IMR-90 (cell line): ENCODE data around the gene ST6GALNAC5. TPM values are rescaled to one million over a fixed set of nuclear protein-coding genes. Genes with fewer than 3 reads are reported as not detected.

Source experiments
- ATAC-seq: fragments of 200-7000 bp; cut with Tn5 transposase; 2 replicates; pipeline ENCODE4 v1.9.1; 2020; ENCODE audit warnings: low read depth, mild to moderate bottlenecking, moderate library complexity
- BruUV-seq: library from RNA; stranded (reverse); fragments of 400-500 nt; replicated peaks from 2 replicates; lab custom pipeline; 2021; lab: Mats Ljungman, UMichigan
- CTCF ChIA-PET: fragments of 300-600 bp; formaldehyde crosslinking; extraction: SDS; loops from one replicate; lab custom pipeline; 2021; ENCODE audit warnings: antibody characterized with exemption; lab: Yijun Ruan, JAX
- POLR2A ChIA-PET: fragments of 300-600 bp; sonication (Branson Sonifier 250); formaldehyde crosslinking; loops from one replicate; lab custom pipeline; 2022; ENCODE audit warnings: antibody characterized with exemption; ENCODE audit not compliant: unreplicated experiment; lab: Charles Lee
- DNase-seq: peaks from one replicate; pipeline ENCODE4 v3.0.0; 2013
- H2AFZ ChIP-seq: replicated peaks from 2 replicates; pipeline ENCODE3; 2013; ENCODE audit warnings: low read length, mild to moderate bottlenecking; ENCODE audit not compliant: poor library complexity
- H2AK5ac ChIP-seq: 2 replicates; pipeline ENCODE4 v1.6.1; 2013; ENCODE audit warnings: low read depth, low read length, inconsistent platforms
- H2AK9ac ChIP-seq: replicated peaks from 2 replicates; pipeline ENCODE3; 2013; ENCODE audit warnings: mild to moderate bottlenecking, low read depth, low read length, moderate library complexity; ENCODE audit not compliant: poor library complexity
- H2BK120ac ChIP-seq: 2 replicates; pipeline ENCODE4 v1.6.1; 2013; ENCODE audit warnings: low read depth, low read length, inconsistent platforms
- H2BK15ac ChIP-seq: 3 replicates; pipeline ENCODE4 v1.6.1; 2013; ENCODE audit warnings: low read depth, low read length, inconsistent platforms
- H2BK20ac ChIP-seq: 2 replicates; pipeline ENCODE4 v1.6.1; 2013; ENCODE audit warnings: low read depth, mild to moderate bottlenecking, inconsistent platforms, low read length, moderate library complexity
- H2BK5ac ChIP-seq: 2 replicates; pipeline ENCODE4 v1.6.1; 2013; ENCODE audit warnings: mild to moderate bottlenecking, low read depth, low read length, inconsistent platforms; ENCODE audit not compliant: poor library complexity, severe bottlenecking
- H3K14ac ChIP-seq: replicated peaks from 2 replicates; pipeline ENCODE4 v1.6.1; 2013; ENCODE audit warnings: low read depth, low read length, inconsistent platforms
- H3K18ac ChIP-seq: 2 replicates; pipeline ENCODE4 v1.6.1; 2013; ENCODE audit warnings: low read depth, low read length, control low read depth
- H3K23ac ChIP-seq: 2 replicates; pipeline ENCODE4 v1.6.1; 2013; ENCODE audit warnings: low read depth, low read length, inconsistent platforms
- H3K27ac ChIP-seq: 2 replicates; pipeline ENCODE4 v1.5.1; 2013; ENCODE audit warnings: mild to moderate bottlenecking, control low read depth, low read length; ENCODE audit not compliant: insufficient read depth
- H3K27me3 ChIP-seq: 2 replicates; pipeline ENCODE4 v1.6.1; 2013; ENCODE audit warnings: low read length; ENCODE audit not compliant: control insufficient read depth, insufficient read depth
- H3K36me3 ChIP-seq: 2 replicates; pipeline ENCODE4 v1.6.1; 2013; ENCODE audit warnings: low read length, mixed read lengths; ENCODE audit not compliant: control insufficient read depth, insufficient read depth
- H3K4ac ChIP-seq: 2 replicates; pipeline ENCODE4 v1.6.1; 2013; ENCODE audit warnings: low read depth, low read length, inconsistent platforms
- H3K4me1 ChIP-seq: 2 replicates; pipeline ENCODE4 v1.6.1; 2013; ENCODE audit warnings: low read length, mixed read lengths; ENCODE audit not compliant: control insufficient read depth, insufficient read depth
- H3K4me2 ChIP-seq: 2 replicates; pipeline ENCODE4 v1.6.1; 2013; ENCODE audit warnings: low read depth, mild to moderate bottlenecking, control low read depth, low read length, moderate library complexity
- H3K4me3 ChIP-seq: 2 replicates; pipeline ENCODE4 v1.5.1; 2013; ENCODE audit warnings: low read depth, mild to moderate bottlenecking, control low read depth, low read length, moderate library complexity; ENCODE audit not compliant: insufficient read depth
- H3K56ac ChIP-seq: 2 replicates; pipeline ENCODE4 v1.6.1; 2013; ENCODE audit warnings: low read length, inconsistent platforms; ENCODE audit not compliant: insufficient read depth; ENCODE audit errors: extremely low read depth
- H3K79me1 ChIP-seq, 2 experiments: 2 replicates each; pipeline ENCODE4 v1.6.1; 2013; ENCODE audit warnings: low read length in 2 of 2, inconsistent platforms in 1 of 2, low read depth in 1 of 2
- H3K9ac ChIP-seq: 2 replicates; pipeline ENCODE4 v1.6.1; 2013; ENCODE audit warnings: low read depth, low read length, control low read depth
- H3K9me1 ChIP-seq: 2 replicates; pipeline ENCODE4 v1.6.1; 2013; ENCODE audit warnings: low read length, inconsistent platforms; ENCODE audit not compliant: insufficient read depth
- H3K9me3 ChIP-seq: 2 replicates; pipeline ENCODE4 v1.6.1; 2013; ENCODE audit warnings: low read length; ENCODE audit not compliant: control insufficient read depth, insufficient read depth
- H4K20me1 ChIP-seq: 2 replicates; pipeline ENCODE4 v1.6.1; 2013; ENCODE audit warnings: low read length, inconsistent platforms; ENCODE audit not compliant: insufficient read depth
- H4K5ac ChIP-seq: 2 replicates; pipeline ENCODE4 v1.6.1; 2013; ENCODE audit warnings: mild to moderate bottlenecking, low read depth, low read length, control low read depth
- H4K8ac ChIP-seq, 2 experiments: 2 replicates each; pipeline ENCODE4 v1.6.1; 2013; ENCODE audit warnings: low read depth in 2 of 2, low read length in 2 of 2, control low read depth in 1 of 2, inconsistent platforms in 1 of 2
- H4K91ac ChIP-seq: 2 replicates; pipeline ENCODE4 v1.6.1; 2013; ENCODE audit warnings: low read depth, low read length, inconsistent platforms; ENCODE audit not compliant: insufficient read depth
- BHLHE40 ChIP-seq: fragments of 150-350 bp; IDR thresholded peaks from 2 replicates; pipeline ENCODE4 v1.6.1; 2016; ENCODE audit warnings: mild to moderate bottlenecking, low read depth, low read length
- CEBPB ChIP-seq: IDR thresholded peaks from 2 replicates; pipeline ENCODE4 v1.6.1; 2012; ENCODE audit warnings: low read depth, low read length, improper control_type of control experiment
- CTCF ChIP-seq: conservative IDR thresholded peaks from 2 replicates; pipeline ENCODE4 v1.5.1; 2012; ENCODE audit warnings: mild to moderate bottlenecking, low read depth, low read length, improper control_type of control experiment
- ELK1 ChIP-seq: fragments of 150-350 bp; IDR thresholded peaks from 2 replicates; pipeline ENCODE4 v1.6.1; 2016; ENCODE audit warnings: low read depth, mild to moderate bottlenecking, low read length, moderate library complexity, borderline replicate concordance
- MAZ ChIP-seq: IDR thresholded peaks from 2 replicates; pipeline ENCODE4 v1.6.1; 2012; ENCODE audit warnings: low read depth, mild to moderate bottlenecking, low read length, improper control_type of control experiment, moderate library complexity, borderline replicate concordance
- MXI1 ChIP-seq: IDR thresholded peaks from 2 replicates; pipeline ENCODE4 v1.6.1; 2012; ENCODE audit warnings: low read depth, mild to moderate bottlenecking, low read length, moderate library complexity, borderline replicate concordance
- NFE2L2 ChIP-seq: fragments of 150-350 bp; IDR thresholded peaks from 2 replicates; pipeline ENCODE4 v1.6.1; 2016; ENCODE audit warnings: low read depth, mild to moderate bottlenecking, low read length
- POLR2A ChIP-seq: IDR thresholded peaks from 2 replicates; pipeline ENCODE4 v1.6.1; 2012; ENCODE audit warnings: mild to moderate bottlenecking, low read depth, low read length
- RCOR1 ChIP-seq: IDR thresholded peaks from 2 replicates; pipeline ENCODE4 v1.6.1; 2012; ENCODE audit warnings: mild to moderate bottlenecking, low read length, improper control_type of control experiment; ENCODE audit not compliant: insufficient replicate concordance
- RFX5 ChIP-seq: IDR thresholded peaks from 2 replicates; pipeline ENCODE4 v1.8.0; 2012; ENCODE audit warnings: low read depth, mild to moderate bottlenecking, low read length, moderate library complexity
- SMC3 ChIP-seq: fragments of 150-350 bp; IDR thresholded peaks from 2 replicates; pipeline ENCODE4 v1.6.1; 2016; ENCODE audit warnings: low read depth, mild to moderate bottlenecking, antibody characterized with exemption, low read length, moderate library complexity
- USF2 ChIP-seq: fragments of 150-350 bp; IDR thresholded peaks from 2 replicates; pipeline ENCODE4 v1.6.1; 2017; ENCODE audit warnings: mild to moderate bottlenecking, antibody characterized with exemption, low read length, low read depth
- WGBS, 2 experiments: methylation state at CpG; one replicate each; pipeline versions ENCODE4 v1.1.5 to v1.1.7; 2013; ENCODE audit warnings: missing lambda C conversion rate in 2 of 2; ENCODE audit not compliant: insufficient read length in 1 of 2; ENCODE audit errors: extremely low coverage in 2 of 2; 5-methylcytosine and 5-hydroxymethylcytosine counted together
- dilution Hi-C: fragments of 300-500 bp; cut with HindIII; formaldehyde crosslinking; loops from one replicate; pipeline ENCODE4 v1.14.3; 2018; ENCODE audit warnings: low sequenced_read_pairs; ENCODE audit not compliant: unreplicated experiment
- in situ Hi-C: fragments of 300-500 bp; cut with MboI; formaldehyde crosslinking; loops from 3 replicates; pipeline ENCODE4 v1.14.3; 2019; ENCODE audit warnings: low sequenced_read_pairs, inconsistent platforms, mixed read lengths
- intact Hi-C: fragments of 100-400 bp; cut with micrococcal nuclease; formaldehyde crosslinking; loops from 2 replicates; pipeline ENCODE4 v1.10.0; 2022
- polyA plus RNA-seq, 3 experiments: library from polyadenylated mRNA; depleted of rRNA; stranded (reverse); fragments of >200 nt; gene quantifications; 2 replicates each; pipeline ENCODE4 v1.2.3, GENCODE V29; 2012; ENCODE audit warnings: low replicate concordance in 1 of 3
- total RNA-seq: library from RNA; depleted of rRNA; stranded (reverse); fragments of >200 nt; gene quantifications from 2 replicates; pipeline ENCODE4 v1.2.3, GENCODE V29; 2012

The ST6GALNAC5 gene
- total and polyA plus RNA-seq, 2 of the 4 experiments (the other 2 are of a cell fraction): 3.4 to 4.0 TPM

- TF ChIP-seq ELK1 (no peak), RFX5 (no peak)
Observed at GRCh38 chr1:76909311-76909710, 42.0 kb downstream of the ST6GALNAC5 start (continued).

GRCh38 chr1:76919085-76919484 is 51.8 kb downstream of the ST6GALNAC5 start:
- H3K36me3 ChIP-seq: no peaks in the 10 kb centered on the region
- no peaks in the 10 kb centered on the region for H3K4me1 ChIP-seq
- dilution Hi-C loops (no loop called here), intact Hi-C loops (no loop called here), in situ Hi-C loops (no loop called here)
- no peaks in the 10 kb centered on the region; the same call in 1 of the 2 replicates for H3K27me3 ChIP-seq
- H4K8ac ChIP-seq: no peak overlapping the region
- no peak overlapping the region for H3K27ac ChIP-seq
- H3K14ac ChIP-seq: no peak overlapping the region
- H3K56ac ChIP-seq: no peak overlapping the region
- ATAC-seq (no peak), DNase-seq (no peak)
- H3K79me1 ChIP-seq: no peaks in the 10 kb centered on the region
- no peak overlapping the region for H2AK5ac ChIP-seq
- H3K4me3 ChIP-seq: no peak overlapping the region
- CTCF ChIA-PET: no interaction called here
- no peak overlapping the region for H4K91ac ChIP-seq
- H2BK20ac ChIP-seq: peak overlapping the region; percentile 42; the same call in 1 of the 2 replicates
- H3K4ac ChIP-seq: no peak overlapping the region
- no peak overlapping the region for H3K18ac ChIP-seq
- H2BK120ac ChIP-seq: no peak overlapping the region
- H3K4me2 ChIP-seq: no peak overlapping the region
- H4K5ac ChIP-seq: no peak overlapping the region
- no peak overlapping the region for H2AK9ac ChIP-seq
- WGBS, 2 experiments: 20% methylated on average over 1 of the region's 6 CpGs; no CpG with 5 or more reads in 1 of the 2 experiments
- no peak overlapping the region for H3K9ac ChIP-seq
- no TSS peak for BruUV-seq
- no peak overlapping the region for H2BK15ac ChIP-seq
- H3K23ac ChIP-seq: no peak overlapping the region
- H2BK5ac ChIP-seq: no peak overlapping the region
- no peaks in the 10 kb centered on the region for H3K9me3 ChIP-seq
- POLR2A ChIA-PET: no interaction called here
- H3K9me1 ChIP-seq: no peaks in the 10 kb centered on the region
- no peak overlapping the region for H2AFZ ChIP-seq
- no peaks in the 10 kb centered on the region for H4K20me1 ChIP-seq
- TF ChIP-seq ELK1 (no peak), MXI1 (no peak), NFE2L2 (no peak), CTCF (no peak), RCOR1 (no peak), MAZ (no peak), CEBPB (no peak), POLR2A (no peak), SMC3 (no peak), BHLHE40 (no peak), USF2 (no peak)
